H1 (cell line): Measurements from ENCODE around the gene RPN2. TPM values are rescaled to one million over a fixed set of nuclear protein-coding genes. Genes with fewer than 3 reads are reported as not detected.

Experiments
- CREB1 ChIP-seq: IDR thresholded peaks from 2 replicates; pipeline ENCODE4 v1.6.1; 2012; ENCODE audit warnings: inconsistent platforms
- polyA plus RNA-seq, 7 experiments: library from polyadenylated mRNA; depleted of rRNA in 3 of 7; stranded (reverse) in 5 of 7; unstranded in 2 of 7; fragments of >200 nt in 5 of 7; fragments of 200-250 nt in 2 of 7; gene quantifications; 1 replicate in 5 of 7; 2 replicates in 1 of 7; 4 replicates in 1 of 7; pipeline versions ENCODE4 v1.2.1 to v1.2.3, GENCODE V29; 2011 to 2013; ENCODE audit warnings: missing spikeins in 2 of 7, mixed read lengths in 2 of 7
- total RNA-seq: library from RNA; stranded (reverse); fragmentation: NEBNext Ultra II Directional; extraction: Animal tissue kit (Norgen Biotek cat#: 25700); gene quantifications from 2 replicates; pipeline ENCODE4 v1.2.1, GENCODE V29; 2021

RPN2 gene
- total and polyA plus RNA-seq, 2 of the 8 experiments (the other 6 are each of a cell fraction or from before 2014, with no cell fraction given): 236 to 379 TPM

DNA sequence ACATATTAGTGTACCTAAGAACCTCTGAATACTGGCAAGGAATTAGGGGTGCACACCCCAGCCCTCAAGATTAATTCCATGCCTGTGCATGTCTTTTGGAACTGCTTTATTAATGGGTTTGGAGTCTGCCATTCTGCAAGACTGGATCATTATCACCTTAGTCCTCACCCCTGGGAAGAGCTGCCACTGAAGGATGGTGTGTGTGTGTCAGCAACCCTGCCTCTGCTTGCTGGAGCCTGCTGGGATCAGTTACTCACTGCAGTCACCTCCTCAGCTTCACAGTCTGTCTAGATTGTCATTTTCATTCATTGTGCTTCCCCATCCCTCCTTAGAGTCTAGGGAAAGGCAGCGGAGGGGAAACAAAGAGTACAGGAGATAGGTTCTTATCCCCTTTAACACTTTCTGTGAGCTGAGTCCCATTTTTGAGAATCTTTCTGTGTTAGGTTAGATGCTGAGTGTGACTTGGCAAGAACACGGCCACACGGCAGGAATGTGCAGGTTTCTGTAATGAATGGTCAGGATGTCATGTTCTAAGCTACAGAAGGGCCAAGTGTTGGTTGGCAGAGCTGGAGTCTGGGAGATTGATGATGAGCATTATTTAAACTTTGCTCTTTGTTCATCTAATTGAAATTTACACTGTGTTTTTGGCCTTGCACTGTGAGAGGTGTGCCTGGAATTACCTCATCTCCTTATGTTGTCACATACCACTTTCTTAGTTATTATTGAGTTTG lies 61.4 kb downstream of the RPN2 start (continued):
- no peak for TF ChIP-seq CREB1
